HG03108 (cell line): ENCODE measurements around the gene CDC14C.

Experiments used
- ATAC-seq: cut with Tn5 transposase; IDR thresholded peaks from one replicate; pipeline ENCODE4 v1.9.1; 2021; ENCODE audit warnings: moderate library complexity; ENCODE audit not compliant: unreplicated experiment

CDC14C gene

GRCh38 chr7:48971173-48971572, 46.8 kb downstream of the CDC14C start:
- no peak for ATAC-seq

GRCh38 chr7:48976253-48976652, 51.9 kb downstream of the CDC14C start:
- ATAC-seq, result no peak

- ATAC-seq, result no peak
Observed at GRCh38 chr7:48976850-48977249, 52.5 kb downstream of the CDC14C start.
